Measurements from ENCODE around the gene STAT6.

STAT6 gene

GRCh38 chr12:57111031-57111734 is at the start of gene STAT6:
Gene STAT6, minus strand, starts transcription at chr12:57111362. Its CDS starts 3,084 bp downstream, at chr12:57108278.
- Histone ChIP-seq H3K9me2 (replicated peaks; ENCODE audit: control insufficient read depth, low read length) (no peaks in the 10 kb centered on the region), H4K20me1 (ENCODE audit: control insufficient read depth, insufficient read depth, low read depth, low read length) (peaks cover 22% of the 10 kb centered on the region; the same call in 1 of the 2 replicates), H3K9me3 (ENCODE audit: control insufficient read depth, insufficient read depth, low read length) (no peaks in the 10 kb centered on the region), H3K27ac (ENCODE audit: low read depth, low read length) (peak within 1 kb of the TSS; percentile 90), H3K79me2 (ENCODE audit: control insufficient read depth, low read length) (peaks cover 57% of the 10 kb centered on the region), H3K36me3 (ENCODE audit: control insufficient read depth, low read length) (peaks cover 45% of the 10 kb centered on the region), H3K27me3 (ENCODE audit: control insufficient read depth, low read length) (no peaks in the 10 kb centered on the region), H3K4me1 (ENCODE audit: control insufficient read depth, low read length) (peaks cover 42% of the 10 kb centered on the region), H3K4me2 (ENCODE audit: low read length) (peak within 1 kb of the TSS; percentile 92), H3K4me3 (ENCODE audit: low read length) (peak within 1 kb of the TSS; percentile 83), H3F3A (ENCODE audit: control insufficient read depth, insufficient read depth) (no peaks in the 10 kb centered on the region)
- TF ChIP-seq, protein P1, sequence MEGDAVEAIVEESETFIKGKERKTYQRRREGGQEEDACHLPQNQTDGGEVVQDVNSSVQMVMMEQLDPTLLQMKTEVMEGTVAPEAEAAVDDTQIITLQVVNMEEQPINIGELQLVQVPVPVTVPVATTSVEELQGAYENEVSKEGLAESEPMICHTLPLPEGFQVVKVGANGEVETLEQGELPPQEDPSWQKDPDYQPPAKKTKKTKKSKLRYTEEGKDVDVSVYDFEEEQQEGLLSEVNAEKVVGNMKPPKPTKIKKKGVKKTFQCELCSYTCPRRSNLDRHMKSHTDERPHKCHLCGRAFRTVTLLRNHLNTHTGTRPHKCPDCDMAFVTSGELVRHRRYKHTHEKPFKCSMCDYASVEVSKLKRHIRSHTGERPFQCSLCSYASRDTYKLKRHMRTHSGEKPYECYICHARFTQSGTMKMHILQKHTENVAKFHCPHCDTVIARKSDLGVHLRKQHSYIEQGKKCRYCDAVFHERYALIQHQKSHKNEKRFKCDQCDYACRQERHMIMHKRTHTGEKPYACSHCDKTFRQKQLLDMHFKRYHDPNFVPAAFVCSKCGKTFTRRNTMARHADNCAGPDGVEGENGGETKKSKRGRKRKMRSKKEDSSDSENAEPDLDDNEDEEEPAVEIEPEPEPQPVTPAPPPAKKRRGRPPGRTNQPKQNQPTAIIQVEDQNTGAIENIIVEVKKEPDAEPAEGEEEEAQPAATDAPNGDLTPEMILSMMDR (IDR thresholded peaks at IDR 0.05; ENCODE audit: low read depth, low read length, poor library complexity, severe bottlenecking) = peak; percentile 26
- no peak for TF ChIP-seq EZH2phosphoT487 (IDR thresholded peaks at IDR 0.05; ENCODE audit: borderline replicate concordance, low read length)

DNA sequence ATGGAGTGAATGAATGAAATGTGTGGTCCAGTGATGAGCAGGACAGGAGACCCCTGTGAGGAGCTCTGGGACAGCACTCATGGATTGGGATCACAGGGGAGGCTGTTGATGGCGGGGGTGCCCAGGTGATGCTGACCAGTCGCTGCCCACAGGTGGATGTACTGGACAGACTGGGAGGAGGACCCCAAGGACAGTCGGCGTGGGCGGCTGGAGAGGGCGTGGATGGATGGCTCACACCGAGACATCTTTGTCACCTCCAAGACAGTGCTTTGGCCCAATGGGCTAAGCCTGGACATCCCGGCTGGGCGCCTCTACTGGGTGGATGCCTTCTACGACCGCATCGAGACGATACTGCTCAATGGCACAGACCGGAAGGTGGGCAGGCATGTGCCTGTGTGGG is 49.6 kb upstream of the STAT6 start:
- Histone ChIP-seq H4K20me1 (ENCODE audit: control insufficient read depth, insufficient read depth, low read depth, low read length) (no peaks in the 10 kb centered on the region), H3K4me3 (ENCODE audit: low read length) (no peak overlapping the region), H3K27ac (ENCODE audit: low read depth, low read length) (no peak overlapping the region), H3K27me3 (ENCODE audit: control insufficient read depth, low read length) (no peaks in the 10 kb centered on the region), H3K9me3 (ENCODE audit: control insufficient read depth, insufficient read depth, low read length) (no peaks in the 10 kb centered on the region), H3K9me2 (replicated peaks; ENCODE audit: control insufficient read depth, low read length) (no peaks in the 10 kb centered on the region), H3F3A (ENCODE audit: control insufficient read depth, insufficient read depth) (no peaks in the 10 kb centered on the region), H3K4me1 (ENCODE audit: control insufficient read depth, low read length) (peaks cover 10% of the 10 kb centered on the region), H3K36me3 (ENCODE audit: control insufficient read depth, low read length) (no peaks in the 10 kb centered on the region), H3K4me2 (ENCODE audit: low read length) (no peak overlapping the region), H3K79me2 (ENCODE audit: control insufficient read depth, low read length) (no peaks in the 10 kb centered on the region)
- TF ChIP-seq EZH2phosphoT487 (IDR thresholded peaks at IDR 0.05; ENCODE audit: borderline replicate concordance, low read length) = no peak
- TF ChIP-seq, protein P1 (IDR thresholded peaks at IDR 0.05; ENCODE audit: low read depth, low read length, poor library complexity, severe bottlenecking) = no peak

GRCh38 chr12:57160040-57160439 is 48.9 kb upstream of the STAT6 start:
- Histone ChIP-seq H3K36me3 (ENCODE audit: control insufficient read depth, low read length) (no peaks in the 10 kb centered on the region), H3K27ac (ENCODE audit: low read depth, low read length) (no peak overlapping the region)

More at GRCh38 chr12:57160040-57160439, 48.9 kb upstream of the STAT6 start:
- Histone ChIP-seq H4K20me1 (ENCODE audit: control insufficient read depth, insufficient read depth, low read depth, low read length) (no peaks in the 10 kb centered on the region), H3K4me3 (ENCODE audit: low read length) (no peak overlapping the region), H3K9me2 (replicated peaks; ENCODE audit: control insufficient read depth, low read length) (no peaks in the 10 kb centered on the region), H3K4me1 (ENCODE audit: control insufficient read depth, low read length) (peaks cover 10% of the 10 kb centered on the region), H3K27me3 (ENCODE audit: control insufficient read depth, low read length) (no peaks in the 10 kb centered on the region), H3K79me2 (ENCODE audit: control insufficient read depth, low read length) (no peaks in the 10 kb centered on the region), H3F3A (ENCODE audit: control insufficient read depth, insufficient read depth) (no peaks in the 10 kb centered on the region), H3K4me2 (ENCODE audit: low read length) (no peak overlapping the region), H3K9me3 (ENCODE audit: control insufficient read depth, insufficient read depth, low read length) (no peaks in the 10 kb centered on the region)
- TF ChIP-seq EZH2phosphoT487 (IDR thresholded peaks at IDR 0.05; ENCODE audit: borderline replicate concordance, low read length) = no peak
- TF ChIP-seq, protein P1 (IDR thresholded peaks at IDR 0.05; ENCODE audit: low read depth, low read length, poor library complexity, severe bottlenecking) = no peak

All from DOHH2 (cell line).